Measurements from ENCODE around the gene FSTL5. TPM values are rescaled to one million over a fixed set of nuclear protein-coding genes. Genes with fewer than 3 reads are reported as not detected.

Gene FSTL5
- polyA plus RNA-seq, 1 donor from 2014 or later: not detected

- Mint-ChIP-seq H3K27ac (no peak overlapping the region), H3K27me3 (no peaks in the 10 kb centered on the region), H3K4me3 (no peak overlapping the region), H3K4me1 (no peaks in the 10 kb centered on the region), H3K9me3 (peaks cover 3 to 10% (median 4%) of the 10 kb centered on the region in 3 donors), H3K36me3 (no peaks in the 10 kb centered on the region)
Observed at GRCh38 chr4:161343569-161343950, 820.2 kb downstream of the FSTL5 start.

GRCh38 chr4:161342881-161343568 is 820.8 kb downstream of the FSTL5 start:
- Mint-ChIP-seq H3K4me1 (no peaks in the 10 kb centered on the region), H3K4me3 (no peak overlapping the region), H3K27ac (no peak overlapping the region), H3K9me3 (peaks cover 3 to 8% (median 4%) of the 10 kb centered on the region in 3 donors), H3K27me3 (no peaks in the 10 kb centered on the region), H3K36me3 (no peaks in the 10 kb centered on the region)

DNA sequence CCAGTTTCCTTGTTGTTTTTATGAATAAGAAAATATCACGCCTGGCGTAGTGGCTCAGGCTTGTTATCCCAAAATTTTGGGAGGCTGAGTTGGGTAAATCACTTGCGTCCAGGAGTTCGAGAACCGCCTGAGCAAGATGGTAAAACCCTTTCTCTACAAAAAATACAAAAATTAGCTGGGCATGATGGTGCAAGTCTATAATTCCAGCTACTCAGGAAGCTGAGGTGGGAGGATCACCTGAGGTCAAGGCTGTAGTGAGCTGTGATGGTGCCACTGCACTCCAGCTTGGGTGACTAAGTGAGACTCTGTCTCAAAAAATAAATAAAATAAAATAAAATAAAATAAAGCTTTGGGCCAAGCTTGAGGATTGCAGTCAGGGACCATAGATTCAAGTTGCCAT is 827.2 kb downstream of the FSTL5 start:
- H3K27me3 Mint-ChIP-seq: no peaks in the 10 kb centered on the region
- H3K4me1 Mint-ChIP-seq: no peaks in the 10 kb centered on the region
- H3K36me3 Mint-ChIP-seq: no peaks in the 10 kb centered on the region
- no peak overlapping the region for H3K27ac Mint-ChIP-seq
- peaks cover 2 to 5% (median 2%) of the 10 kb centered on the region in 3 donors for H3K9me3 Mint-ChIP-seq
- H3K4me3 Mint-ChIP-seq: no peak overlapping the region

DNA sequence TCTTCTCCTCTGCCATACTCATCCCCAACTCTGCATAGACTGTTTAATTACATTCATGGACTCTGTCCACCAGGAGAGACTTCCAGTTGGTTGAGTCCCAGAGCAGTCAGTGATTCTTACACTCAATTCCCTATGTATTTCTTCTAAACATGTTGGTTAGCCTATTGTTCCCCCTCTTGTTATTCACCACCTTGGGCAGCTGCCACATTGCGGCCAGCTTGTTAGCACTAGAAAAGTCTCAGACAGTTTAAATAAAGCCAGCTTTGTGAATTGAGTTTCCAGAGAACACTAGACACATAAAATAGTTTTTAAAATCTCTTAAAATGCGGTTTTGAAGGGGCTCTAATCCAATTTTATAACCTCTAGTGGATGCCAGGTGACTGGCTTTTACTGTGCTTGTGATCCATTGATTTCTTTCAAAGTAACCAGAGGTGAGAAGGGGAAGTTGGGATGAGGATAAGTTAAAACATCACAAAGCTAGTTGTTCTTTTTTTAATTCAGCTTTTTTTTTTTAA is 827.7 kb downstream of the FSTL5 start:
- H3K27ac Mint-ChIP-seq: no peak overlapping the region
- no peaks in the 10 kb centered on the region for H3K36me3 Mint-ChIP-seq
- peaks cover 2 to 8% (median 2%) of the 10 kb centered on the region in 3 donors for H3K9me3 Mint-ChIP-seq
- H3K27me3 Mint-ChIP-seq: no peaks in the 10 kb centered on the region
- H3K4me3 Mint-ChIP-seq: no peak overlapping the region
- H3K4me1 Mint-ChIP-seq: no peaks in the 10 kb centered on the region
